ENCODE measurements around the gene HECW1.

HECW1 gene

GRCh38 chr7:43476896-43477295, 364.4 kb downstream of the HECW1 start:
- TF ChIP-seq, protein P1, sequence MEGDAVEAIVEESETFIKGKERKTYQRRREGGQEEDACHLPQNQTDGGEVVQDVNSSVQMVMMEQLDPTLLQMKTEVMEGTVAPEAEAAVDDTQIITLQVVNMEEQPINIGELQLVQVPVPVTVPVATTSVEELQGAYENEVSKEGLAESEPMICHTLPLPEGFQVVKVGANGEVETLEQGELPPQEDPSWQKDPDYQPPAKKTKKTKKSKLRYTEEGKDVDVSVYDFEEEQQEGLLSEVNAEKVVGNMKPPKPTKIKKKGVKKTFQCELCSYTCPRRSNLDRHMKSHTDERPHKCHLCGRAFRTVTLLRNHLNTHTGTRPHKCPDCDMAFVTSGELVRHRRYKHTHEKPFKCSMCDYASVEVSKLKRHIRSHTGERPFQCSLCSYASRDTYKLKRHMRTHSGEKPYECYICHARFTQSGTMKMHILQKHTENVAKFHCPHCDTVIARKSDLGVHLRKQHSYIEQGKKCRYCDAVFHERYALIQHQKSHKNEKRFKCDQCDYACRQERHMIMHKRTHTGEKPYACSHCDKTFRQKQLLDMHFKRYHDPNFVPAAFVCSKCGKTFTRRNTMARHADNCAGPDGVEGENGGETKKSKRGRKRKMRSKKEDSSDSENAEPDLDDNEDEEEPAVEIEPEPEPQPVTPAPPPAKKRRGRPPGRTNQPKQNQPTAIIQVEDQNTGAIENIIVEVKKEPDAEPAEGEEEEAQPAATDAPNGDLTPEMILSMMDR (conservative IDR thresholded peaks at IDR 0.05), result no peak
- H3K27ac ChIP-seq, result no peak overlapping the region

GRCh38 chr7:43479042-43479441, 366.6 kb downstream of the HECW1 start:
- TF ChIP-seq, protein P1 (conservative IDR thresholded peaks at IDR 0.05), result peak; percentile 65
- no peak overlapping the region for H3K27ac ChIP-seq

DNA sequence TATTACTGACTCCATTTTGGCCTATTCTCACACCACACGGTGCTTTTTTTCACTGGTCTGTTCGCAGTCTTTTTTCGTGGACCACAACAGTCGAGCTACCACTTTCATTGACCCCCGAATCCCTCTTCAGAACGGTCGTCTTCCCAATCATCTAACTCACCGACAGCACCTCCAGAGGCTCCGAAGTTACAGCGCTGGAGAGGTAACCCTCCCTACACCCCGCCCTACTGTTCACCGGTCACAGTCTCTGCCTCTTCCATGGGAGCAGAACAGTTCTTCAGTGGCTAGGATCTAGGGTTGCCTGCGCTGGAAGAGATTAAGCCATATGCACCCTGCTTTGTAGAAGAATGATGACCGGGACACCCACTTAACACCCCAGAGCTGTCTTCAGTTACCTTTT, 367.1 kb downstream of the HECW1 start:
- TF ChIP-seq, protein P1 (conservative IDR thresholded peaks at IDR 0.05), result no peak
- no peak overlapping the region for H3K27ac ChIP-seq

GRCh38 chr7:43480581-43480980, 368.1 kb downstream of the HECW1 start:
- TF ChIP-seq, protein P1 (conservative IDR thresholded peaks at IDR 0.05), result no peak
- no peak overlapping the region for H3K27ac ChIP-seq

GRCh38 chr7:43481902-43482678, 369.6 kb downstream of the HECW1 start:
- TF ChIP-seq, protein P1 (conservative IDR thresholded peaks at IDR 0.05), result no peak
- H3K27ac ChIP-seq, result no peak overlapping the region

- no peak overlapping the region for H3K27ac ChIP-seq
- TF ChIP-seq, protein P1 (conservative IDR thresholded peaks at IDR 0.05), result no peak
These were observed 370.3 kb downstream of the HECW1 start for GRCh38 chr7:43482679-43483252.

GRCh38 chr7:43484678-43485395, 372.4 kb downstream of the HECW1 start:
- no peak overlapping the region for H3K27ac ChIP-seq
- TF ChIP-seq, protein P1 (conservative IDR thresholded peaks at IDR 0.05), result no peak

Measured in VCaP (cell line).